Ectodermal cell (in vitro differentiated cells): ENCODE data around the gene COBLL1.

ENCODE experiments used
- H3K27ac ChIP-seq: 2 replicates; pipeline ENCODE4 v1.7.0; 2013; ENCODE audit warnings: mild to moderate bottlenecking, low read depth, low read length; ENCODE audit not compliant: insufficient read depth, poor library complexity, severe bottlenecking
- H3K27me3 ChIP-seq: 2 replicates; pipeline ENCODE4 v1.7.0; 2013; ENCODE audit warnings: mild to moderate bottlenecking, low read length; ENCODE audit not compliant: insufficient read depth, control insufficient read depth, poor library complexity, severe bottlenecking
- H3K36me3 ChIP-seq: one replicate; pipeline ENCODE4 v1.7.0; 2013; ENCODE audit warnings: low read length; ENCODE audit not compliant: control insufficient read depth, insufficient read depth
- H3K4me1 ChIP-seq: one replicate; pipeline ENCODE4 v1.7.0; 2013; ENCODE audit warnings: low read length; ENCODE audit not compliant: control insufficient read depth, insufficient read depth
- H3K4me3 ChIP-seq: 2 replicates; pipeline ENCODE4 v1.7.0; 2013; ENCODE audit warnings: low read depth, low read length, control low read depth; ENCODE audit not compliant: insufficient read depth
- H3K9me3 ChIP-seq: 2 replicates; pipeline ENCODE4 v1.7.0; 2013; ENCODE audit warnings: mild to moderate bottlenecking, low read length, moderate library complexity; ENCODE audit not compliant: control insufficient read depth
- WGBS, 2 experiments: methylation state at CpG; one replicate each; pipeline ENCODE4 v1.1.7; 2013; ENCODE audit warnings: missing lambda C conversion rate in 2 of 2; 5-methylcytosine and 5-hydroxymethylcytosine counted together

COBLL1 gene

GRCh38 chr2:164808776-164809175 is 32.8 kb downstream of the COBLL1 start:
- Histone ChIP-seq H3K27ac (no peak overlapping the region), H3K36me3 (no peaks in the 10 kb centered on the region), H3K4me1 (no peaks in the 10 kb centered on the region), H3K9me3 (no peaks in the 10 kb centered on the region), H3K27me3 (no peaks in the 10 kb centered on the region), H3K4me3 (no peak overlapping the region)
- WGBS, 2 experiments = 63% methylated on average over 1 of the region's 1 CpG; no CpG with 5 or more reads in 1 of the 2 experiments

- no peaks in the 10 kb centered on the region for H3K4me1 ChIP-seq
- no peaks in the 10 kb centered on the region for H3K9me3 ChIP-seq
- no peaks in the 10 kb centered on the region for H3K36me3 ChIP-seq
- H3K4me3 ChIP-seq = no peak overlapping the region
- WGBS, 2 experiments = 87 to 90% methylated on average over 2 to 3 of the region's 4 CpGs
- H3K27ac ChIP-seq = no peak overlapping the region
- no peaks in the 10 kb centered on the region for H3K27me3 ChIP-seq
Observed at GRCh38 chr2:164803776-164804466, 37.7 kb downstream of the COBLL1 start.

DNA sequence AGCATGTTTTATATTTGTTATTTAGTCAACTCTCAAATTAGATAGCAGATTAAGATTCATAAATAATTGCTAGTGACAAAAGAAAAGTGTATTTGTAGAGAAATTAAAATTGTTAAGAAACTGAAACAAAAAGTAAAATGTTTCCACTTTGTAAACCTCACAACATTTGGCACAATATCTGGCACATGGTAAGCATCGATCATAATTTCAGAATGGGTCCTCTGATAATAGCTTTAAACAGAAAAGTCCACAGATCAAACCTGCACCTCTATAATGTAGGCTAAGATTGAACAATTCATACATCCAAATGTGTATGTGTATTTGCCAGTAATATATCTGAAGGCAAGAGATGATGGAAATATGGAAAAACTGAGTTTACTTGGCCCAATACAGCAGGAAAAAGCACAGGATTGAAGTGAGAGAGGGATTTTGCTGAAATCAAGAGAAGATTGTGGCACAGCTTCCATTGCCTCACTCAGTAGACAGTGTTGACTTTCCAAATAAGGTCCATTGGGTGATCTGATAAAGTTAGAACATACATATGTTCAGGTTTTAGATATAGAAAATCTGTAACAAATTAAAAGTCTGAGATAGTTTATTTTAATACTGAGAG is 39.4 kb downstream of the COBLL1 start:
- H3K27ac ChIP-seq = no peak overlapping the region
- no peaks in the 10 kb centered on the region for H3K36me3 ChIP-seq
- H3K4me3 ChIP-seq = no peak overlapping the region
- 91 to 93% methylated on average over 1 of the region's 1 CpG for WGBS, 2 experiments
- no peaks in the 10 kb centered on the region for H3K4me1 ChIP-seq
- no peaks in the 10 kb centered on the region for H3K27me3 ChIP-seq
- H3K9me3 ChIP-seq = no peaks in the 10 kb centered on the region

GRCh38 chr2:164800572-164800971 is 41.1 kb downstream of the COBLL1 start:
- H3K4me3 ChIP-seq = no peak overlapping the region
- H3K27me3 ChIP-seq = no peaks in the 10 kb centered on the region
- H3K4me1 ChIP-seq = no peaks in the 10 kb centered on the region
- 93 to 95% methylated on average over 1 to 3 of the region's 3 CpGs for WGBS, 2 experiments
- no peaks in the 10 kb centered on the region for H3K9me3 ChIP-seq
- no peak overlapping the region for H3K27ac ChIP-seq
- H3K36me3 ChIP-seq = no peaks in the 10 kb centered on the region

- Histone ChIP-seq H3K9me3 (no peaks in the 10 kb centered on the region), H3K27ac (no peak overlapping the region), H3K4me1 (no peaks in the 10 kb centered on the region), H3K27me3 (no peaks in the 10 kb centered on the region), H3K4me3 (no peak overlapping the region), H3K36me3 (no peaks in the 10 kb centered on the region)
- 92 to 100% methylated on average over 1 of the region's 1 CpG for WGBS, 2 experiments
Observed at GRCh38 chr2:164797627-164798026, 44.0 kb downstream of the COBLL1 start.

GRCh38 chr2:164796999-164797398 is 44.6 kb downstream of the COBLL1 start:
- WGBS, 2 experiments = 90 to 92% methylated on average over 1 to 2 of the region's 2 CpGs
- H3K27ac ChIP-seq = no peak overlapping the region
- H3K4me1 ChIP-seq = no peaks in the 10 kb centered on the region
- no peaks in the 10 kb centered on the region for H3K9me3 ChIP-seq
- H3K27me3 ChIP-seq = no peaks in the 10 kb centered on the region
- no peaks in the 10 kb centered on the region for H3K36me3 ChIP-seq
- no peak overlapping the region for H3K4me3 ChIP-seq

- H3K27me3 ChIP-seq = no peaks in the 10 kb centered on the region
- H3K4me3 ChIP-seq = no peak overlapping the region
- H3K9me3 ChIP-seq = no peaks in the 10 kb centered on the region
- H3K4me1 ChIP-seq = no peaks in the 10 kb centered on the region
- 85 to 97% methylated on average over 2 to 4 of the region's 4 CpGs for WGBS, 2 experiments
- H3K27ac ChIP-seq = no peak overlapping the region
- H3K36me3 ChIP-seq = no peaks in the 10 kb centered on the region
Observed at GRCh38 chr2:164794432-164795231, 47.0 kb downstream of the COBLL1 start.

DNA sequence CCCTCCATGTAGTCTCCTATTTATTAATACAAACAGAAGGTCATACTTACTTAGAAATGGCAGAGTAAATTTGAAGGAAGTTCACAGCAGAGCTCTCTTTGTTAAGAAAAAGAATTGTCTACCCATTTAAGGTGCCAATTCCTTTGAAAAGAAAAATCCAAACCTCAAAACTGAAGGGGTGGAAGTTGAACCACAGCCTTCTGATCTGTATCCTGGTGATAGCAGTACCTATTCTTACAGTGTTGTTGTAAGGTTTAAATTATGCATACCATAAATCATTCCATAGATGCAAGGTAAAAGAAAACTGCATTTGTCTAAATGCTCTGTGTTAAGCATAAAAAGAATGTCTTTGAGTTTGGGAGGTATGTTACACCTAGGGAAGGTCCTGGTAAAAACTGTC is 47.6 kb downstream of the COBLL1 start:
- no peaks in the 10 kb centered on the region for H3K36me3 ChIP-seq
- no peak overlapping the region for H3K27ac ChIP-seq
- H3K9me3 ChIP-seq = no peaks in the 10 kb centered on the region
- H3K4me3 ChIP-seq = no peak overlapping the region
- H3K4me1 ChIP-seq = no peaks in the 10 kb centered on the region
- no peaks in the 10 kb centered on the region for H3K27me3 ChIP-seq

DNA sequence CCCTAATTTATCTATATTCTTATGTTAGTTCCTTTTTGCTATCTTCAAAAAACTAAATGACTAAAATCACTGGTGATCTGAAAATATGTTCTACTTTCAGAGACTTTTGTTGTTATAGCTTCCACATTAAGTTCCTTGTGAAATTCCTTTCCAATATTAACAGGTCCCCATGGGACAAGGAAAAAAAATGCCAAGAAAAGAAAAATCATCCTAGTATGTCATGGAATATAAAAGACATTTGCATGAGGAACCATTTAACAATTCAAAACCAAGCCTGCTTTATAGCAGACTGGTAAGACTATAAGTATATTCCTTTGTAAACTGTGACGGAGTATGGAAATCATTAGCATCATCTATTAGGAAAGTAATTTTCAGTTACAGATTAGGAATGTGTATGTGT is 48.1 kb downstream of the COBLL1 start:
- H3K27me3 ChIP-seq = no peaks in the 10 kb centered on the region
- H3K27ac ChIP-seq = no peak overlapping the region
- H3K36me3 ChIP-seq = no peaks in the 10 kb centered on the region
- 100% methylated on average over 1 of the region's 1 CpG; no CpG with 5 or more reads in 1 of the 2 experiments for WGBS, 2 experiments
- H3K9me3 ChIP-seq = no peaks in the 10 kb centered on the region
- no peaks in the 10 kb centered on the region for H3K4me1 ChIP-seq
- H3K4me3 ChIP-seq = no peak overlapping the region
